Rectal smooth muscle tissue (tissue), 1 donor: ENCODE measurements around the gene STK32B.
"Not testable (repeated sequence)": the region's sequence is repeated elsewhere in the genome, so short reads cannot be mapped to it uniquely, and the experiment has no call there.

Experiments
- H3K27ac ChIP-seq: one replicate; pipeline ENCODE4 v1.7.0; 2013; ENCODE audit warnings: low read depth, low read length, inconsistent platforms
- H3K27me3 ChIP-seq: one replicate; pipeline ENCODE4 v1.7.0; 2013; ENCODE audit warnings: low read length; ENCODE audit not compliant: control insufficient read depth, insufficient read depth
- H3K36me3 ChIP-seq: one replicate; pipeline ENCODE4 v1.7.0; 2013; ENCODE audit warnings: low read length; ENCODE audit not compliant: control insufficient read depth, insufficient read depth
- H3K4me1 ChIP-seq: one replicate; pipeline ENCODE4 v1.7.0; 2013; ENCODE audit warnings: low read length; ENCODE audit not compliant: control insufficient read depth, insufficient read depth
- H3K4me3 ChIP-seq: one replicate; pipeline ENCODE4 v1.7.0; 2013; ENCODE audit warnings: low read length
- H3K9ac ChIP-seq: one replicate; pipeline ENCODE4 v1.7.0; 2013; ENCODE audit warnings: low read length

Gene STK32B

GRCh38 chr4:5247061-5247460 is 195.8 kb downstream of the STK32B start:
- not testable (repeated sequence) for H3K36me3 ChIP-seq, H3K4me3 ChIP-seq, H3K4me1 ChIP-seq, H3K27me3 ChIP-seq, H3K9ac ChIP-seq, H3K27ac ChIP-seq

GRCh38 chr4:5247735-5248134 is 196.5 kb downstream of the STK32B start:
- H3K36me3 ChIP-seq, result no peaks in the 10 kb centered on the region
- no peak overlapping the region for H3K9ac ChIP-seq
- no peak overlapping the region for H3K27ac ChIP-seq
- no peak overlapping the region for H3K4me3 ChIP-seq
- no peaks in the 10 kb centered on the region for H3K4me1 ChIP-seq
- H3K27me3 ChIP-seq, result no peaks in the 10 kb centered on the region

GRCh38 chr4:5249727-5250126 is 198.4 kb downstream of the STK32B start:
- Histone ChIP-seq H3K9ac (no peak overlapping the region), H3K4me3 (no peak overlapping the region), H3K27me3 (no peaks in the 10 kb centered on the region), H3K4me1 (no peaks in the 10 kb centered on the region), H3K27ac (no peak overlapping the region), H3K36me3 (no peaks in the 10 kb centered on the region)

GRCh38 chr4:5250536-5250935 is 199.3 kb downstream of the STK32B start:
- H3K36me3 ChIP-seq, H3K27ac ChIP-seq, H3K4me3 ChIP-seq, H3K27me3 ChIP-seq, H3K9ac ChIP-seq, H3K4me1 ChIP-seq: not testable (repeated sequence)

GRCh38 chr4:5256421-5256820 is 205.1 kb downstream of the STK32B start:
- Histone ChIP-seq H3K4me3 (no peak overlapping the region), H3K4me1 (no peaks in the 10 kb centered on the region), H3K9ac (no peak overlapping the region), H3K27me3 (no peaks in the 10 kb centered on the region), H3K36me3 (no peaks in the 10 kb centered on the region), H3K27ac (no peak overlapping the region)

GRCh38 chr4:5257086-5257485 is 205.8 kb downstream of the STK32B start:
- no peaks in the 10 kb centered on the region for H3K36me3 ChIP-seq
- no peaks in the 10 kb centered on the region for H3K27me3 ChIP-seq
- no peak overlapping the region for H3K4me3 ChIP-seq
- H3K9ac ChIP-seq, result no peak overlapping the region
- no peaks in the 10 kb centered on the region for H3K4me1 ChIP-seq
- H3K27ac ChIP-seq, result no peak overlapping the region

- H3K27ac ChIP-seq, result no peak overlapping the region
- H3K4me3 ChIP-seq, result no peak overlapping the region
- H3K36me3 ChIP-seq, result no peaks in the 10 kb centered on the region
- H3K9ac ChIP-seq, result no peak overlapping the region
- H3K4me1 ChIP-seq, result no peaks in the 10 kb centered on the region
- no peaks in the 10 kb centered on the region for H3K27me3 ChIP-seq
Measured at GRCh38 chr4:5259471-5259870, 208.2 kb downstream of the STK32B start.

- Histone ChIP-seq H3K9ac (no peak overlapping the region), H3K27ac (no peak overlapping the region), H3K36me3 (no peaks in the 10 kb centered on the region), H3K27me3 (no peaks in the 10 kb centered on the region), H3K4me1 (no peaks in the 10 kb centered on the region), H3K4me3 (no peak overlapping the region)
Measured at GRCh38 chr4:5260121-5260520, 208.8 kb downstream of the STK32B start.

- H3K36me3 ChIP-seq, result no peaks in the 10 kb centered on the region
- H3K4me1 ChIP-seq, result no peaks in the 10 kb centered on the region
- H3K4me3 ChIP-seq, result no peak overlapping the region
- H3K27me3 ChIP-seq, result no peaks in the 10 kb centered on the region
- no peak overlapping the region for H3K27ac ChIP-seq
- H3K9ac ChIP-seq, result no peak overlapping the region
Measured at GRCh38 chr4:5261866-5262265, 210.6 kb downstream of the STK32B start.

GRCh38 chr4:5266991-5267390 is 215.7 kb downstream of the STK32B start:
- Histone ChIP-seq H3K9ac (no peak overlapping the region), H3K4me3 (no peak overlapping the region), H3K27ac (no peak overlapping the region), H3K4me1 (no peaks in the 10 kb centered on the region), H3K27me3 (no peaks in the 10 kb centered on the region), H3K36me3 (no peaks in the 10 kb centered on the region)

- Histone ChIP-seq H3K36me3 (no peaks in the 10 kb centered on the region), H3K27me3 (no peaks in the 10 kb centered on the region), H3K27ac (no peak overlapping the region), H3K4me3 (no peak overlapping the region), H3K9ac (no peak overlapping the region), H3K4me1 (no peaks in the 10 kb centered on the region)
Measured at GRCh38 chr4:5267408-5267807, 216.1 kb downstream of the STK32B start.

- H3K27me3 ChIP-seq, result no peaks in the 10 kb centered on the region
- H3K27ac ChIP-seq, result no peak overlapping the region
- H3K4me1 ChIP-seq, result no peaks in the 10 kb centered on the region
- no peaks in the 10 kb centered on the region for H3K36me3 ChIP-seq
- no peak overlapping the region for H3K9ac ChIP-seq
- H3K4me3 ChIP-seq, result no peak overlapping the region
Measured at GRCh38 chr4:5276475-5277075, 225.3 kb downstream of the STK32B start.

GRCh38 chr4:5277079-5277478 is 225.8 kb downstream of the STK32B start:
- no peak overlapping the region for H3K4me3 ChIP-seq
- H3K27me3 ChIP-seq, result no peaks in the 10 kb centered on the region
- no peak overlapping the region for H3K27ac ChIP-seq
- H3K9ac ChIP-seq, result no peak overlapping the region
- no peaks in the 10 kb centered on the region for H3K36me3 ChIP-seq
- H3K4me1 ChIP-seq, result no peaks in the 10 kb centered on the region
